ENCODE data around the gene PRDM8.
"Not testable (repeated sequence)": the region's sequence is repeated elsewhere in the genome, so short reads cannot be mapped to it uniquely, and the experiment has no call there.

PRDM8 gene

DNA sequence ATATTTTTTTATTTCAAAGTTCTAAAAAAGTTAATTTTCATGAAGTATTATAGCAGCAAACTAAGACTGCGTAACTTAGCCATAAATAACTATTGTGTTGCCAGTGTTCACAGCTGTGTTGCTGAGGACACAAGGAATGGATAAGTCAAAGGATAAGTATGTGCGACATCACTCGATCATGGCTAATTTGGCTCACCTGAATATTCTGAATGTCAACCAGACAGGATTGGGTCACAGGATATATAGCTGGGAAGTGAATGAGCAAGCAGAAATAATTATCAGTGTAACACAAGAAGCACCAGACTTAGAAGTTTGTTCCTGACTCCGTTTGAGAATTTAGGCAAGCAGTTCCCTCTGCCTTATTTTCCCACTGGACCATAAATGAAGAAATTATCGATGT lies 33.9 kb downstream of the PRDM8 start:
- DNase-seq, result no peak

- DNase-seq, result no peak
These were observed 35.5 kb downstream of the PRDM8 start for GRCh38 chr4:80232707-80233370.

DNA sequence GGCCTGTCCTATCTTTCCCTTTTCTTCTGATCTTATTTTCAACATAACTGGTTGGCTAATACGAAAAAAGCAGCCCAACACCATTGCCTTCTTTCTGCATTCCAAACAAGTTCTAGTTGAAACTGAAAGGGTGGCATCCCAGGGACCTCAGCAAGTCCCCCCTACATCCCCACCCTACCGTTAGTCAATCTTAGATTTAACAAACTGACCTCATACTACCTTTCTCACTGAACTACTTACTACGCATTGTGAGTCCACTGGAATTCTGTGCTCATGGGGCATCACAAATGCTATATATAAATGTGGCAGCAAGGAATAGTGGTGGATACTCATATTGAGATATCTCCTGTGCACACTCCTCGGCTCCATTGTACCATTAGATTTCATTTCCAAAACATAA lies 36.1 kb downstream of the PRDM8 start:
- DNase-seq, result no peak

DNA sequence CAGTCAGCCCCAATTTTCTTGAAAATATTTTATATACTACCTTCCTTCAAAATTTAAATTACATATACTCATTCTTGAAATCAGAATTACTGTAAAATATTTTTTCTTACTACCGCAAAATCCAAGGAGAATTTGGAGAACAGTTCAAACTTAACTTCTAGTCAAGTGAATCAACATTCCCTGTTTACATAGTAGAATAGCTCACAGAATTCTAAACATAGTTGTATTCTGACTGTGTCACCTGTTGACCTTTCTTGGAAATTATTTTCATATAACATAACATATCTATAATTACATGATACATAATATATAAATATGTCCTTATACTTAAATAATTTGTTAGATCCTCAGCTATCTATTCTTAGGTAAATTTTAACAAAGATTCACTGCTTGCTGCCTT lies 38.1 kb downstream of the PRDM8 start:
- DNase-seq, result peak; percentile 87

DNA sequence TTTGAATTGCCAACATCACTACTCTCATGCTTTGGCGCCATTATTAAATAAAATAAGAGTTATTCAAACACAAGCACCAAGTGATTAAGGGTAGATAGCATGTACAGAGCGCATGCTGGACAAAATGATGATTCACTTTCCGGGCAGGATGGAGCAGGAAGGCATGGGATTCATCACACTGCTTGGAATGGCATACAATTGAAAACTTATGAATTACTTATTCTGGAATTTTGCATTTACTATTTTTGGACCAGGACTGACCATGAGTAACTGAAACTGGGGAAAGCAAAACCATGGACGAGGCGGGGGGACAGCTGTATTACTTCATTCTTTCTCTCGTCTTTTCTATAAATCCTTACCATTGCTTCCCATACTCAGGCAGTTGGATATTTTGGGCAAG lies 40.7 kb downstream of the PRDM8 start:
- DNase-seq, result peak; percentile 97

GRCh38 chr4:80239480-80240150 lies 42.3 kb downstream of the PRDM8 start:
- DNase-seq, result peak; percentile 84

GRCh38 chr4:80240976-80241375 lies 43.7 kb downstream of the PRDM8 start:
- DNase-seq, result peak; percentile 74

- no peak for DNase-seq
These were observed 46.1 kb downstream of the PRDM8 start for GRCh38 chr4:80243274-80244018.

DNA sequence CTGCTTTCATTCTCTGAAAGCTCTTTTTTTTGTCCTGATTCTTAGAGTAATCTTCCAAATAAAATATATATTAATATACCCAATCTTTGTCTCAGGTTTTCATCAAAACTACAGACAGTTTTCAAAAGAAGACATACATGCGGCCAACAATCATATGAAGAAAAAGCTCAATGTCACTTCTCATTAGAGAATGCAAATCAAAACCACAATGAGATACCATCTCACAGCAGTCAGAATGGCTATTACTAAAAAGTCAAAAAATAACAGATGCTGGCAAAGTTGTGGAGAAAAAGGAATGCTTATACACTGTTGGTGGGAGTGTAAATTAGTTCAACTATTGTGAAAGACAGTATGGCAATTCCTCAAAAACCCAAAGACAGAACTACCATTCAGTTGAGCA lies 50.2 kb downstream of the PRDM8 start:
- not testable (repeated sequence) for DNase-seq

DNA sequence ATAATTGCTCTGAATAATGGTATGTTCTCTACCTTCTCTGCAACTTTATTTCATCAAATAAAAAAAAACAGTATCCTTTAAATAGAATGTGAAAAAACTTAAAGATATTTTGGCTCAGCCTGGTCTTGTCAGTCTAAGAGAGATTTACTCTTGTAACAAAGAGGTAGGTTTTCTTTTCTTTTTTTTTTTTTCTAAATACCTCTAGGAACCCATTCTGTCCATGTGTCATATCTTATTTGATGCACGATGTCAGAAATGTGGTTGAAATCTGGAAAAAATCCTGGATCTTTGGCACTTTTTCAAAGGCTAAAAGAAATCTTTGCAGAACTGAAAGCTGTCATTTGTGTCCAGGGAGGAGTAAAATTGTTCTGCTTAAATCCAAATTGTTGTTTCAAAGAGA lies 51.8 kb downstream of the PRDM8 start:
- no peak for DNase-seq

GRCh38 chr4:80252427-80252826 lies 55.1 kb downstream of the PRDM8 start:
- DNase-seq, result no peak

DNA sequence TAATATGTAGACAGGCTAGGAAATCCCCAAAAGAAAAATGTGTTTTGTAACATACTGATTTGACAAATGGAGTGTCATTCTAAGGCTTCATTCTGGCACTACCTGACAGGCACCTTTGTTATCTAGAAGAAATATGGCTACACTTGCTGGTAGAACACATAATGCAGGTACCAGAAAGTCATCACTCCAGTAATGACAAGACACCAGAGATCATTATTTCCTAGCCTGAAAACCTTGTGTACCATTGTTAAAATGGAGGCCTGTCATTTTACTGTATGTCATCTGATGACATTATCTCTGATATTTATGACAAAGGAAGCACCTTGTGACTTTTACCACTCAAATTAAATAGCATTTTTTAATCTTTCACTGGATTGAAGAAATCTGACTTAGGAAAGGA lies 55.6 kb downstream of the PRDM8 start:
- DNase-seq, result no peak

- no peak for DNase-seq
These were observed 56.2 kb downstream of the PRDM8 start for GRCh38 chr4:80253510-80253909.

All from fibroblast of skin of scalp (primary cell).